NB4 (cell line): Measurements from ENCODE around the gene CNNM2.
"Not testable (repeated sequence)": the region's sequence is repeated elsewhere in the genome, so short reads cannot be mapped to it uniquely, and the experiment has no call there.

ENCODE experiments used
- DNase-seq: peaks from one replicate; pipeline ENCODE4 v3.0.0; 2010; ENCODE audit warnings: low read depth
- H3K4me3 ChIP-seq: one replicate; pipeline ENCODE4 v1.5.1; 2011; ENCODE audit warnings: mild to moderate bottlenecking, low read depth, low read length, moderate library complexity
- MYC ChIP-seq: IDR thresholded peaks from 2 replicates; pipeline ENCODE4 v1.6.1; 2011; ENCODE audit warnings: low read depth, low read length
- POLR2A ChIP-seq: IDR thresholded peaks from 2 replicates; pipeline ENCODE4 v1.6.1; 2011; ENCODE audit warnings: mild to moderate bottlenecking; ENCODE audit not compliant: insufficient read length; ENCODE audit errors: extremely low read depth
- TF ChIP-seq, protein P1 (sequence below): IDR thresholded peaks from one replicate; pipeline ENCODE4 v1.5.1; 2012; ENCODE audit warnings: low read depth, low read length
- TF ChIP-seq, protein P2 (sequence below): IDR thresholded peaks from 2 replicates; pipeline ENCODE4 v1.6.1; 2011; ENCODE audit warnings: low read depth, low read length

CNNM2 gene

DNA sequence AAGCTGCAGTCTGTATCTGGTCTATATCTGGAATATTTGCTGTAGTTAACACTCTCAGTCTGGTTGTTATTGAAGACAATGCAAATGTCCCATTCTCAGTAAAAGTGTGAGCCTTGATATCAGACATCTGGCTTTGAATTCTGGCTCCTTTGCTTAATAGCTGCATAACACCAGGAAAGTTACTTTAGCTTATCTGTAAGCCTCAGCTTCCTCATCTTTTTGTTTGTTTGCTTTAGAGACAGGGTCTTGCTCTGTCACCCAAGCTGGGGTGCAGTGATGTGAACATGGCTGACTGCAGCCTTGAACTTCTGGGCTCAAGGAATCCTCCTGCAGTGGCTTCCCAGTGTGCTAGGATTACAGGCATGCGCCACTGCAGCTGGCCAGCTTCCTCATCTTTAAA, 41.3 kb downstream of the CNNM2 start:
- TF ChIP-seq, protein P1, sequence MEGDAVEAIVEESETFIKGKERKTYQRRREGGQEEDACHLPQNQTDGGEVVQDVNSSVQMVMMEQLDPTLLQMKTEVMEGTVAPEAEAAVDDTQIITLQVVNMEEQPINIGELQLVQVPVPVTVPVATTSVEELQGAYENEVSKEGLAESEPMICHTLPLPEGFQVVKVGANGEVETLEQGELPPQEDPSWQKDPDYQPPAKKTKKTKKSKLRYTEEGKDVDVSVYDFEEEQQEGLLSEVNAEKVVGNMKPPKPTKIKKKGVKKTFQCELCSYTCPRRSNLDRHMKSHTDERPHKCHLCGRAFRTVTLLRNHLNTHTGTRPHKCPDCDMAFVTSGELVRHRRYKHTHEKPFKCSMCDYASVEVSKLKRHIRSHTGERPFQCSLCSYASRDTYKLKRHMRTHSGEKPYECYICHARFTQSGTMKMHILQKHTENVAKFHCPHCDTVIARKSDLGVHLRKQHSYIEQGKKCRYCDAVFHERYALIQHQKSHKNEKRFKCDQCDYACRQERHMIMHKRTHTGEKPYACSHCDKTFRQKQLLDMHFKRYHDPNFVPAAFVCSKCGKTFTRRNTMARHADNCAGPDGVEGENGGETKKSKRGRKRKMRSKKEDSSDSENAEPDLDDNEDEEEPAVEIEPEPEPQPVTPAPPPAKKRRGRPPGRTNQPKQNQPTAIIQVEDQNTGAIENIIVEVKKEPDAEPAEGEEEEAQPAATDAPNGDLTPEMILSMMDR: no peak
- TF ChIP-seq, protein P2, sequence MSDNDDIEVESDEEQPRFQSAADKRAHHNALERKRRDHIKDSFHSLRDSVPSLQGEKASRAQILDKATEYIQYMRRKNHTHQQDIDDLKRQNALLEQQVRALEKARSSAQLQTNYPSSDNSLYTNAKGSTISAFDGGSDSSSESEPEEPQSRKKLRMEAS: no peak
- no peak for TF ChIP-seq MYC
- TF ChIP-seq POLR2A: no peak
- DNase-seq: no peak

DNA sequence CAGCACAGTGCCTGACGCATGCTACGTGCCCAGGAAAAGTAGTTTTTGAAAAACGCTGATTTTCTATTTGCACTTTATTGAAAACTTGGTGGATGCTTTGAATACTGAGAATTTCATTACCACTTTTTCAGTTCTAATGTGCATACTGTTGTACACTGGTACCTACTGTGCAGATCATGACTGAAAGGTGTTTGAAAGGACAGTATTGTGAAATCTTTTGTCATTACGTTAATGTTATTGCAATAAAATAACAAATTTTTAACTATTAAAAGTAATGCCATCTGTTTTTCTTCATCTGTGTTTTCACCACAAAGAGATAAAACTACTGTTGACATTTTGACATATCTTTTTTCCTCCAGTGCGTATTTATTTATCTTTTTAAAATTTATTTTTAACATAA, 42.1 kb downstream of the CNNM2 start:
- TF ChIP-seq POLR2A: no peak
- no peak for TF ChIP-seq MYC
- TF ChIP-seq, protein P2: no peak
- TF ChIP-seq, protein P1: no peak
- no peak for DNase-seq
- no peak overlapping the region for H3K4me3 ChIP-seq

More for the DNA sequence above, 41.3 kb downstream of the CNNM2 start:
- H3K4me3 ChIP-seq: no peak overlapping the region

DNA sequence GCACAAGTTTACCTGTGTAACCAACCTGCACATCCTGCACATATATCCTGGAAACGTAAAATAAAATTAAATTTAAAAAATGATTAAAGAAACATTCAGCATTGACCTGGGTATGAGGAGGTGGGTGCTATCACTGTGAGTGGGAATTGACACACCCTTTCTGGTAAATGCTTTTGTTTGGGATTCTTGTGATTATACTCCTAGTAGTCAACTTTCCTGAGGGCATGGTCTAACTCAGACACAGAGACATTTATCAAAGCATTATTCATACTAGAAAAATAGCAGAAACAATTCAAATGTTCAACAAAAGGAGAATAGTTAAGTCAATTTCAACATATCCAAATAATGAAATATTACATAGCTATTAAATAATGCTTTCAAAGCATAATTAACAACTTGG, 44.2 kb downstream of the CNNM2 start:
- no peak overlapping the region for H3K4me3 ChIP-seq
- DNase-seq: no peak
- TF ChIP-seq, protein P1: no peak
- TF ChIP-seq POLR2A (no peak), MYC (no peak)
- TF ChIP-seq, protein P2: no peak

DNA sequence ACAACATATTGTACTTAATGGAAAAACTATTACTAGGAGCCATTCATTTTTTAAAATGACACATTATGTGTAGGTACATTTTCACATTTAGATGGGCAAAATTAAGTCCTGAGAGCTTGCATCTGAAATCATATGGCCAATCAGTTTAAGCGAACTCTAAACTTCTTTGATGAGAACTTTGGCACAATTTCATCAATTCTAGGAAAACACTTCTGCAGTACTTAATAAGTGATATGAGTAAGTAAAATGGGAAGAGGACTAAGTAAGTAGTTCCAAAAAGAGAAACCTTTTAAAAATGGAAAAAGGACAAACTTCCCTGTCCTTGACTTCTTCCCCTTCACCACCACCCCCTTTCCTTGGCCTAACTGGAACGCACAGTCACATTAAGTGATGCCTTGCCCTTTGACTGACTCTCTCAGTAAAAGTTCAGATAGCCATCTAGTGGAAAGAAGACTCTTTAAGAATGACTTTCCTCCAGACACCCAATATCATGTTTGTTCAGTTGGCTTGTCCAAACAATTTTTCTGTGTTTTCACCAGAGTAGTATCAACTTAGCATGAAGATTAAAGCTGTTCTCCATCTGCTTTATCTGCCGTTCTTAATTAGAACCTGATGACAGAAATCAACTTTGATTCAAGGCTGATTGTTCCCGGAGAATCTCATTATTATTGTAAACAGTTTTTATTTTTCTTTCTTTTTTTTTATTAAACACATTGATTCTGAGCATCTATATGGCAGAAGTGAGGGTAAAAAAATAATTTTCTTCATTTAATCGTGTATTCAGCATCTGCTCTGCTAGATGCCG, 45.1 kb downstream of the CNNM2 start:
- no peak overlapping the region for H3K4me3 ChIP-seq
- no peak for DNase-seq
- TF ChIP-seq MYC (no peak), POLR2A (no peak)
- TF ChIP-seq, protein P1: no peak
- TF ChIP-seq, protein P2: no peak

DNA sequence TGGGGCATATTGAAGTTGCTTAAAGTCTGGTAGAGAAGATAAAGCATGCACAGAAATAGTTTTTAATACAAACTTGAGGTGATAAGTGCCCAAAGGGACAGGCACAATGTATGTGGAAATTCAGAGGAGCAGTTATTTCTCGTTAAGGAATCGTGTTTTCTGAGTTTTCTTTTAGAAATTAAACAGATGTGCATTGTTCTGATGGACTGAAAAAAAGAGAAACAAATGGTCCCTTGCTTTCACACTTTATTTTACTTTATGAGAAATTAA, 45.6 kb downstream of the CNNM2 start:
- no peak overlapping the region for H3K4me3 ChIP-seq
- DNase-seq: no peak
- TF ChIP-seq, protein P1: no peak
- TF ChIP-seq POLR2A: no peak
- TF ChIP-seq, protein P2: no peak
- no peak for TF ChIP-seq MYC

DNA sequence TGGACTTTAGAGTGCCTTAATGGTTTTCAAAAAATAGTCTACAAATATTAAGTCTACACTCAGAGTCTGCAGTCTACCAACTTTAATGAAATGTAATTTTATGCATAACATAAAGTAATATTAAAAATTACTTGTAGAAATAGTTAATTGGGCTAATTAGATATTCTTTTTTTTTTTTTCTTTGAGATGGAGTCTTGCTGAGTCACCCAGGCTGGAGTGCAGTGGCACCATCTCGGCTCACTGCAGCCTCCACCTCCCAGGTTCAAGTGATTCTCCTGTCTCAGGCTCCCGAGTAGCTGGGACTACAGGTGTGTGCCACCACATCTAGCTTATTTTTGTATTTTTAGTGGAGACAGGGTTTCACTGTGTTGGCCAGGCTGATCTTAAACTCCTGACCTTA, 46.0 kb downstream of the CNNM2 start:
- not testable (repeated sequence) for H3K4me3 ChIP-seq, DNase-seq
